DMS53 treated with DMSO at 0.1 percent for 48 hours (cell line): ENCODE measurements around the gene ZCCHC18.
A peak's percentile ranks its signal among the peaks of the same experiment; 100 is the strongest.

Experiments
- DNase-seq: peaks from one replicate; lab custom pipeline; 2025; ENCODE audit not compliant: unreplicated experiment; lab: John Stamatoyannopoulos, UW

The ZCCHC18 gene

GRCh38 chrX:104130808-104131207 is 18.5 kb downstream of the ZCCHC18 start:
- no peak for DNase-seq

GRCh38 chrX:104134583-104135261 is 22.4 kb downstream of the ZCCHC18 start:
- no peak for DNase-seq

- DNase-seq = no peak
Observed at GRCh38 chrX:104135677-104136076, 23.4 kb downstream of the ZCCHC18 start.

GRCh38 chrX:104136241-104137019 is 24.1 kb downstream of the ZCCHC18 start:
- peak; percentile 75 for DNase-seq

GRCh38 chrX:104137496-104137895 is 25.2 kb downstream of the ZCCHC18 start:
- DNase-seq = no peak

- DNase-seq = no peak
Observed at GRCh38 chrX:104141087-104141760, 28.9 kb downstream of the ZCCHC18 start.

GRCh38 chrX:104151037-104151436 is 38.7 kb downstream of the ZCCHC18 start:
- DNase-seq = no peak

- peak; percentile 72 for DNase-seq
Observed at GRCh38 chrX:104156630-104157529, 44.6 kb downstream of the ZCCHC18 start, which contains the start of gene SLC25A53. TSS of gene SLC25A53 (minus strand) at chrX:104157009. CDS start at chrX:104105257, 51,752 bp downstream.
